ENCODE measurements around the gene KRTAP9-6.
"Not testable (repeated sequence)": the region's sequence is repeated elsewhere in the genome, so short reads cannot be mapped to it uniquely, and the experiment has no call there.

GRCh38 chr17:41255381-41256290 is 9.5 kb upstream of the KRTAP9-6 start, which contains the start of gene KRTAP9-9:
- TF ChIP-seq POLR2A, POLR2AphosphoS5 (IDR thresholded peaks at IDR 0.05; ENCODE audit: low read depth, low read length): not testable (repeated sequence)

Data from GM12892 (cell line).